NCI-H128 (cell line): ENCODE measurements around the gene OXA1L.
"Not testable (repeated sequence)": the region's sequence is repeated elsewhere in the genome, so short reads cannot be mapped to it uniquely, and the experiment has no call there.

Experiments used
- DNase-seq: peaks from one replicate; lab custom pipeline; 2025; ENCODE audit not compliant: unreplicated experiment; lab: John Stamatoyannopoulos, UW

Gene OXA1L

DNA sequence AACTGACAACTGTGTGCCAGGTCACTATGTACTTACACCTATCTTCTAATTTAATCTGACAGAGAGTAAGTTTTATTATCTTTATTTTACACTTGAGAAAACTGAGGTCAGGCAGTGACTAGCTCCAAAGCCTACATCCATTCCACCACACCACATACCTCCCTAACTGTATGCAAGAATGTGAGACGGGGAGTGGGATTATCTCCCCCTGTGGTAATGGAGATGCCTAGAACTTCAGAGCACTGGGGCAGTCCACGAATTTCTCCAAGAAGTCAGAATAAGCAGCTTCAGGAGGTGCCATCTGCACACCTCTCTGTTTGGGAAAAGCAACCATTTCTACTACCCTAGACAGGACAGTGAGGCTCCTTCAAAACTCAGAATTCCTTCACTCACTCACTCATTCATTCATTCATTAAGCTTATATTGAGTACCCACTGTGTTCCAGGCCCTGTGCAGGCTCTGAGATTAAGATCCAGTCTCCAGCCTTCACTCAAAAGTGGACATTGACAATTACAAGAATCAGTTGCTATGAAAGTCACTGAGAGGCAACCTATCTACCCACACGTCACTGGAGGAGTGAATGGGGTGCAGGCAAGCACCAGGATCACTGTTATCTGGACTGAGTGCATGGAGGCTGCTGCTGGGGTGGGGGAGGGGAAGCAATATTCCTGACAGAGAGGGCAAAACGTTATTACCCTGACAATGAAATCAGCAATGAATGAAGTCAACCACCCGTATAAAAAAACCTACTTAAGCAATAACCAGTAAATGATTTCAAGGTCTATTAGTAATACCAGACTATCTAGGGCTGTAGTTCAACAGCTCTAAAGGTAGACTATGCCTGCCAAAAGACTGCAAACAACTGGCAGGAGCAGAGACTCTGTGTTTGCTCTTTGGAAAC is 30.8 kb downstream of the OXA1L start:
- DNase-seq: no peak

GRCh38 chr14:22798528-22798927 is 32.0 kb downstream of the OXA1L start:
- DNase-seq: no peak

GRCh38 chr14:22800346-22800745 is 33.9 kb downstream of the OXA1L start:
- DNase-seq: no peak

DNA sequence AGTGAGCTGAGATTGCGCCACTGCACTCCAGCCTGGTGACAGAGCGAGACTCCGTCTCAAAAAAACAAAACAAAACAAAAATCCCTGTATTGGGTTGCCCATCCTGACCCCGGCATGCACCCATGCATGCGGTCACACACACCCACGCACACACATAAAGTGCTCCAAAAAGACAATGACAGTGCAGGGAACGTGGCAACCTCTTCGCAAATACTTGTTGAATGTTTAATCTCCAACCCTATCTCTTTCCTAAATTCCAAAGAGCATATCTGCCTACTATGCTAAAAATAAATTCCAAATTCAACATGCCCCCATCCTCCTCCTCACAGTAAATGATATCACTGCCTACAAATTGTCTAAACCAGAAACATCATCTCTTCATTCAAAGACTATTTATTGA is 35.2 kb downstream of the OXA1L start:
- no peak for DNase-seq

DNA sequence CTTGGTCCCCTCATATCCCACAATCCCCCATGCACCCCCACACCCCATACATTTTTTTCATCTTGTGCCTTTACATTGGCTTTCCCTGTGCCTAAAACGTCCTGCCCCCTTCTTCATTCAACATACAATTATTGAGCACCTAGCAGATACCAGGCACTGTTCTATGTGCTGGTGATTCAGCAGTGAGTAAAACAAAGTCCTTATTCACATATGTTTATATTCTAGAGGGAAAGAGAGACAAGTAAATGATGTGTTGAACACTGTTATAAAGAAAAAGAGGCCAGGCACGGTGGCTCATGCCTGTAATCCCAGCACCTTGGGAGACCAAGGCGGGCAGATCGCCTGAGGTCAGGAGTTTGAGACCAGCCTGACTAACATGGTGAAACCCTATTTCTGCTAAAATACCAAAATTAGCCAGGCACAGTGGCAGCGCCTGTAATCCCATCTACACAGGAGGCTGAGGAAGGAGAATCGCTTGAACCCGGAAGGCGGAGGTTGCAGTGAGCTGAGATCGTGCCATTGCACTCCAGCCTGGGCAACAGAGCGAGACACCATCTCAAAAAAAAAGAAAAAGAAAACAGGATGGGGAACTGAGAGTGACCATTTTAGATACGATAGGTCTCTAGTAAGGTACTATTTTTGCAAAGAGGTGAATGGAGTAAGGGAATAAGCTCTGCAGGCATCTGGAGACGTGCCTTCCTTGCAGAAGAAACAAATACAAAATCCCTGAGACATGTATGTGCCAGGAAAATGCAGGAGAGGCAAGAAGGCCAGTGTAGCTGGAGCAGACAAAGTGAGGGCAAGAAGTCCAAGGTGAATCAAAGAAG is 36.6 kb downstream of the OXA1L start:
- no peak for DNase-seq

DNA sequence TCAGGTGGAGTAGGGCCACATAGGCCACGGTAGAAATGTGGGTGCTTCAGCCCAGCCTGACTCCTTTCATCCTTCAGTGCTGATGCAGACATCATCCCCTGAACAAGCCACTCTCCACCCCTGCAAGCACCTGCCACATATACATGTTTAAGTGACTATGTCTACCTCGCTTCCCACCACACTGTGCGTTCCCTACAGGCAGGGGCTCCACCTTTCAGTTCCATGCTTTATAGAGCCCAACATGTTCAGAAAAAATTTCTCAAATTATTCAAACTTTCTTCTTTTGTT is 37.1 kb downstream of the OXA1L start:
- no peak for DNase-seq

DNA sequence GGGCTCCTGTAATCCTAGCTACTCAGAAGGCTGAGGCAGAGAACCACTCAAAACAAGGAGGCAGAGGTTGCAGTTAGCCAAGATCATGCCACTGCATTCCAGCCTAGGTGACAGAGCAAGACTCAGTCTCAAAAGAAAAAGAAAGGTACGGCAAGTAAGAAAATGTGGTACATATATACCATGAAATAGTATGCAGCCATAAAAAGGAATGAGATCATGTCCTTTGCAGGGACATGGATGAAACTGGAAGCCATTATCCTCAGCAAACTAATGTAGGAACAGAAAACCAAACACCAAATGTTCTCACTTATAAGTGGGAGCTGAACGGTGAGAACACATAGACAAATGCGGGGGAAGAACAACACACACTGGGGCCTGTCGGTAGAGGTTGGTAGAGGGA is 38.7 kb downstream of the OXA1L start:
- not testable (repeated sequence) for DNase-seq

GRCh38 chr14:22807432-22808087 is 41.1 kb downstream of the OXA1L start:
- no peak for DNase-seq

GRCh38 chr14:22808388-22809209 is 42.1 kb downstream of the OXA1L start:
- no peak for DNase-seq

GRCh38 chr14:22811722-22812121 is 45.2 kb downstream of the OXA1L start:
- no peak for DNase-seq

GRCh38 chr14:22812744-22813143 is 46.3 kb downstream of the OXA1L start:
- DNase-seq: no peak

- DNase-seq: no peak
These were observed 46.7 kb downstream of the OXA1L start for GRCh38 chr14:22813145-22813544.

DNA sequence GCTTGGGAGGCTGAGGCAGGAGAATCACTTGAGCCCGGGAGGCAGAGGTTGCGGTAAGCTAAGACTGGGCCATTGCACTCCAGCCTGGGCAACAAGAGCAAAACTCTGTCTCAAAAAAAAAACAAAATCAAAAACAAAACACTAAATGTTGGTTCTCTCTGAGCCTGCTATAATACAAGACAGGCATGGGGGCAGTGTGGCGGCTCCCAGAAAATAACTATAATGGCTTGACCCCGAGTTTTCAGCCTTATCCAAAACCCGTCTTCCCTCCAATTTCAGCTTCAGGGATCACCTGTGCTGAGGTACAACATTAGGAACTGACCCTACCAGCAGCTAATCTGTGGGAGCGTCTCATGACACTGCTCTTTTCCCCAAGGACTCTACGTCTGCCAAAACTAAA is 47.9 kb downstream of the OXA1L start:
- DNase-seq: no peak

DNA sequence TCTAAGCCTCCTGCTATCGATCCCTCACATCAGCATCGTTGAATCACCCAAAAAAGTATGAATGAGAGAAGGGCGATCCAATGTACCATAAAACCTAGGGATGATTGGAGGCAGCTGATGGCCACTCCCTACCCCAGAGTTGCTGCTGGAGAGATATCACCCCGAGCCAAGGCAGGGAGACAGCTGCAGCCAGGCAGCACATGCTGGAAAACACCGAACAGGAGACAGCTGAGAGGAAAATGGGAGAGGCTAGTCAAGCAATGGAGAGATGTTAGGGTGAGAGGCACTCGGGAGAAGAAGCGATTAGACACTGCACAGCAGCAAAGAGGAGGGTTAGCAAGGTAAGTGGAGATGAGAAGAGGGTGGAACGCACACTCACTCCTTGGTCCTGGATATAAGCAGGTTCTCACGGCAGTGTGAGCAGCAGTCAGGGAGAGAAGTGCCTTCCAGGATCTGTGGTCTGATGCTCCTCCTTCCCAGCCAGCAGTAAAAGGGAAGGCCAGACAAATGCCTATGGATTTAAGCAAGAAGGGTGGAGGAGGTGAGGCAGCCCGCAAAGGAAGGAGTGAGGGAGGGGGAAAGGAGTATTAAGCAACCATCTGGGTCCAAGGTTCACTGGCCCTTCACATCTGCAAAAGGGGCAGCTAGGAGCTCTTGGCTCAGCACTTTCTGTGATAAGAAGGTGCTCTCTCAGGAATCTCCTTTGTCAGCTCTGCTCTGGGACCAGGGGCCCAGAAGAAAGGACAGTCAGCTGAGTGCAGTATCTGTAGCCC is 48.6 kb downstream of the OXA1L start, which contains the start of gene SLC7A7:
Gene SLC7A7, minus strand, starts transcription at position 495 of the 773 bp plus-strand sequence. CDS start 2,037 bp downstream, outside the sequence.
- DNase-seq: no peak

GRCh38 chr14:22819151-22819988 is 52.9 kb downstream of the OXA1L start:
- DNase-seq: no peak

GRCh38 chr14:22820731-22821130 is 54.2 kb downstream of the OXA1L start:
- DNase-seq: no peak

DNA sequence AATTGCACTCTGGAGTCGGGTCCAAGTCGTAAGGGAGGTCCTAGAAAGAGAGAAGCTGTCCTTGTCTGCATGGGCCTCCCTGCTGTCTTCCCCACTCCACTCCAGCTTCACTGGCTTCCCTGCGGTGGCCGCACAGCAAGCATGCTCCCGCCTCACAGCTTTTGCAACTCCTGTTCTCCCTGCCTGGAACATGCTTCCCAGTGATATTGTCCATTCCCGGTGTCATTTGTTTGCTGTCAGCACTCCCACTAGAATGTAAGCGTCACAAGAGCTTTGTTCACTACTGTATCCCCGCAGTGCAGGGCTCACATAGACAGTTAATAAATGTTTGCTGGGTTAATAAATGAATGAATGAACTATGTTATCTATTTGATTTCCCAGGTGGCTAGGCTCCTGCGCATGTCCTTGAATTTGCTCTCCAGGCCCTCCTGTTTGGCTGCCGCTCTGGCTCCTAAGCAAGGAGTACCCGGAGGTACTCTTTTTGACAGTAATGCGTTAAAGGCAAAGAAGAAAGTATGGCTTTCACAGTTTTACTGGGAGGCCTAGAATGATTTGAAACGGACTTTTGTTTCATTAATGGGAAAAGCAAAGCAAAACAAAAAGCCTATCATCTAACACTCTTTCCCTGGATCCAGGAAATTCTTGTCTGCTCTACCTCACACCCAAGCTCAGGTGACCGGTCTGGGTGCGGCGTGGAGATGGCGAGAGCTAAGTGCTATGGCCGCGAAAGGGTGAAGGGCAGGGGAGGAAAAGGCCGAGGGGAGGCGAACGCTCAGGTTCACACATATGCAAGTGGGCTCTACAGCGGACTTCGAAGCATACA is 54.9 kb downstream of the OXA1L start:
- DNase-seq: no peak

- no peak for DNase-seq
These were observed 55.6 kb downstream of the OXA1L start for GRCh38 chr14:22822016-22822570.
